ENCODE results near the gene MAN1B1.
"Not testable (repeated sequence)": the region's sequence is repeated elsewhere in the genome, so short reads cannot be mapped to it uniquely, and the experiment has no call there.

DNA sequence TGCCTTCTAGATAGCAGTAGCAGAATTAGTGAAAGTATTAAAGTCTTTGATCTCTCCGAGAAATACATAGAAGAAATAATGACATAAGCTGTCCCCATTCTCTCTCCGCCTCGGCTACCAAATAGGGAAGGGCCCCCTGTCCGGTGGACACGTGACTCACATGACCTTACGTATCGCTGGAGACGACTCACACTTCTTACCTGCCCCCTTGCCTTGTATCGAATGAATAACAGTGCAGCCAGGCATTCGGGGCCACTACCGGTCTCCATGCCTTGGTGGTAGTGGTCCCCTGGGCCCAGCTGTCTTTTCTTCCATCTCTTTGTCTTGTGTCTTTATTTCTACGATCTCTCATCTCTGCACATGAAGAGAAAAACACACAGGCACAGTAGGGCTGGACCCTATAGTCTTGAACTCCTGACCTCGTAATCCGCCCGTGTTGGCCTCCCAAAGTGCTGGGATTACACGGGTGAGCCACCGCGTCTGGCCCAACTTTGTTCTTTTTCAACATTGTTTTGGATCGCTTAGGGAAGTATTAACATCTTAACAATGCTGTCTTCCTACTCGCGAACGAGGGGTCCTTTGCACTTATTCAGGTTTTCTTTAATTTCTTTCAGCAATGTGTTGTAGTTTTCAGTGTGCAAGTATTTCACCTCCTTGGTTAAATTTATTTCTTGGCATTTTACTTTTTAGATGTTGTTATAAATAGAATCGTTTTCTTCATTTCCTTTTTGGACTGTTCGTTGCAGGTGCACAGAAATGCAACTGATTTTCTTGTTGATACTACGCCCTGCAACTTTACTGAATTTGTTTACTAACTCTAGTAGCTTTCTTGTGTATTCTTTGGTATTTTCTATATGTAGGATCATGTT is 35.4 kb downstream of the MAN1B1 start:
- TF ChIP-seq, protein P1, sequence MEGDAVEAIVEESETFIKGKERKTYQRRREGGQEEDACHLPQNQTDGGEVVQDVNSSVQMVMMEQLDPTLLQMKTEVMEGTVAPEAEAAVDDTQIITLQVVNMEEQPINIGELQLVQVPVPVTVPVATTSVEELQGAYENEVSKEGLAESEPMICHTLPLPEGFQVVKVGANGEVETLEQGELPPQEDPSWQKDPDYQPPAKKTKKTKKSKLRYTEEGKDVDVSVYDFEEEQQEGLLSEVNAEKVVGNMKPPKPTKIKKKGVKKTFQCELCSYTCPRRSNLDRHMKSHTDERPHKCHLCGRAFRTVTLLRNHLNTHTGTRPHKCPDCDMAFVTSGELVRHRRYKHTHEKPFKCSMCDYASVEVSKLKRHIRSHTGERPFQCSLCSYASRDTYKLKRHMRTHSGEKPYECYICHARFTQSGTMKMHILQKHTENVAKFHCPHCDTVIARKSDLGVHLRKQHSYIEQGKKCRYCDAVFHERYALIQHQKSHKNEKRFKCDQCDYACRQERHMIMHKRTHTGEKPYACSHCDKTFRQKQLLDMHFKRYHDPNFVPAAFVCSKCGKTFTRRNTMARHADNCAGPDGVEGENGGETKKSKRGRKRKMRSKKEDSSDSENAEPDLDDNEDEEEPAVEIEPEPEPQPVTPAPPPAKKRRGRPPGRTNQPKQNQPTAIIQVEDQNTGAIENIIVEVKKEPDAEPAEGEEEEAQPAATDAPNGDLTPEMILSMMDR (IDR thresholded peaks at IDR 0.05; ENCODE audit: insufficient read depth, low read length), result not testable (repeated sequence)
- not testable (repeated sequence) for TF ChIP-seq SPI1 (IDR thresholded peaks at IDR 0.05; ENCODE audit: borderline replicate concordance, low read depth); GABPA (IDR thresholded peaks at IDR 0.05; ENCODE audit: low read depth); POLR2AphosphoS5 (IDR thresholded peaks at IDR 0.05; ENCODE audit: low read depth)
- TF ChIP-seq, protein P2, sequence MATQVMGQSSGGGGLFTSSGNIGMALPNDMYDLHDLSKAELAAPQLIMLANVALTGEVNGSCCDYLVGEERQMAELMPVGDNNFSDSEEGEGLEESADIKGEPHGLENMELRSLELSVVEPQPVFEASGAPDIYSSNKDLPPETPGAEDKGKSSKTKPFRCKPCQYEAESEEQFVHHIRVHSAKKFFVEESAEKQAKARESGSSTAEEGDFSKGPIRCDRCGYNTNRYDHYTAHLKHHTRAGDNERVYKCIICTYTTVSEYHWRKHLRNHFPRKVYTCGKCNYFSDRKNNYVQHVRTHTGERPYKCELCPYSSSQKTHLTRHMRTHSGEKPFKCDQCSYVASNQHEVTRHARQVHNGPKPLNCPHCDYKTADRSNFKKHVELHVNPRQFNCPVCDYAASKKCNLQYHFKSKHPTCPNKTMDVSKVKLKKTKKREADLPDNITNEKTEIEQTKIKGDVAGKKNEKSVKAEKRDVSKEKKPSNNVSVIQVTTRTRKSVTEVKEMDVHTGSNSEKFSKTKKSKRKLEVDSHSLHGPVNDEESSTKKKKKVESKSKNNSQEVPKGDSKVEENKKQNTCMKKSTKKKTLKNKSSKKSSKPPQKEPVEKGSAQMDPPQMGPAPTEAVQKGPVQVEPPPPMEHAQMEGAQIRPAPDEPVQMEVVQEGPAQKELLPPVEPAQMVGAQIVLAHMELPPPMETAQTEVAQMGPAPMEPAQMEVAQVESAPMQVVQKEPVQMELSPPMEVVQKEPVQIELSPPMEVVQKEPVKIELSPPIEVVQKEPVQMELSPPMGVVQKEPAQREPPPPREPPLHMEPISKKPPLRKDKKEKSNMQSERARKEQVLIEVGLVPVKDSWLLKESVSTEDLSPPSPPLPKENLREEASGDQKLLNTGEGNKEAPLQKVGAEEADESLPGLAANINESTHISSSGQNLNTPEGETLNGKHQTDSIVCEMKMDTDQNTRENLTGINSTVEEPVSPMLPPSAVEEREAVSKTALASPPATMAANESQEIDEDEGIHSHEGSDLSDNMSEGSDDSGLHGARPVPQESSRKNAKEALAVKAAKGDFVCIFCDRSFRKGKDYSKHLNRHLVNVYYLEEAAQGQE (IDR thresholded peaks at IDR 0.05; ENCODE audit: insufficient replicate concordance, low read depth), result not testable (repeated sequence)
